Measurements from ENCODE around the gene MYO1A.
A peak's percentile ranks its signal among the peaks of the same experiment; 100 is the strongest.
"Not testable (repeated sequence)": the region's sequence is repeated elsewhere in the genome, so short reads cannot be mapped to it uniquely, and the experiment has no call there.

Gene MYO1A

GRCh38 chr12:57079821-57080220 lies 29.9 kb upstream of the MYO1A start:
- Histone ChIP-seq H3K9ac (ENCODE audit: low read length) (peak overlapping the region; percentile 57), H3K36me3 (ENCODE audit: control insufficient read depth, insufficient read depth, low read length) (no peaks in the 10 kb centered on the region), H3K4me1 (ENCODE audit: control insufficient read depth, insufficient read depth, low read length) (peaks cover 6% of the 10 kb centered on the region), H3K4me3 (ENCODE audit: low read length) (no peak overlapping the region), H3K27me3 (ENCODE audit: control insufficient read depth, insufficient read depth, low read length) (no peaks in the 10 kb centered on the region), H3K9me3 (ENCODE audit: control insufficient read depth, low read length) (no peaks in the 10 kb centered on the region)

- Histone ChIP-seq H3K9me3 (ENCODE audit: control insufficient read depth, low read length) (no peaks in the 10 kb centered on the region), H3K4me1 (ENCODE audit: control insufficient read depth, insufficient read depth, low read length) (peaks cover 6% of the 10 kb centered on the region), H3K4me3 (ENCODE audit: low read length) (peak within 1 kb of the TSS; percentile 51), H3K27me3 (ENCODE audit: control insufficient read depth, insufficient read depth, low read length) (no peaks in the 10 kb centered on the region), H3K9ac (ENCODE audit: low read length) (peak within 1 kb of the TSS; percentile 57), H3K36me3 (ENCODE audit: control insufficient read depth, insufficient read depth, low read length) (no peaks in the 10 kb centered on the region)
Measured at GRCh38 chr12:57078519-57079404, 28.8 kb upstream of the MYO1A start, which contains the start of gene NEMP1. Gene NEMP1, minus strand, starts transcription at chr12:57078791. Its CDS starts 46 bp downstream, at chr12:57078745.

- H3K4me3 ChIP-seq (ENCODE audit: low read length); H3K36me3 ChIP-seq (ENCODE audit: control insufficient read depth, insufficient read depth, low read length); H3K9me3 ChIP-seq (ENCODE audit: control insufficient read depth, low read length); H3K9ac ChIP-seq (ENCODE audit: low read length); H3K27me3 ChIP-seq (ENCODE audit: control insufficient read depth, insufficient read depth, low read length); H3K4me1 ChIP-seq (ENCODE audit: control insufficient read depth, insufficient read depth, low read length): not testable (repeated sequence)
Measured at GRCh38 chr12:57073566-57074450, 23.9 kb upstream of the MYO1A start.

- no peaks in the 10 kb centered on the region for H3K36me3 ChIP-seq (ENCODE audit: control insufficient read depth, insufficient read depth, low read length)
- no peak overlapping the region for H3K4me3 ChIP-seq (ENCODE audit: low read length)
- H3K9ac ChIP-seq (ENCODE audit: low read length) = no peak overlapping the region
- no peaks in the 10 kb centered on the region for H3K9me3 ChIP-seq (ENCODE audit: control insufficient read depth, low read length)
- no peaks in the 10 kb centered on the region for H3K27me3 ChIP-seq (ENCODE audit: control insufficient read depth, insufficient read depth, low read length)
- H3K4me1 ChIP-seq (ENCODE audit: control insufficient read depth, insufficient read depth, low read length) = no peaks in the 10 kb centered on the region
Measured at GRCh38 chr12:57072661-57073060, 22.7 kb upstream of the MYO1A start.

DNA sequence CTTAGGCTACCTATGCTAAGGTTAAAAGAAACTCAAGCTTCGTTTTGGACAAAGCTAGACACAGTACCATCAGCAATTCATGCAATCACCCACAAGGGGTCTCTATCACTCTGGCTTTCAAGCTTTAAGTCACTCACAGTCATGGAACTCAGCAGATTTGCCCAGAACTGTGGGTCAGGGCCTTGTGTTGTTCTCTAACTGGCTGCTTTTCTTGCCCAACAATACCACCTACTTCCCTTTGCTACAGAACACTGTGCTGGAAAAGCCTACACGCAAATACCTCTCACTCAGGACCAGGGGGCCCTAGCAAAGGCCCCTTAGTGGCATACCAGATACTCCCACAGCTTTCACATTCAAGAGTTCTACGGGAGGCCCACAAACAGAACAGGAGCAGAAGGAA lies 19.6 kb upstream of the MYO1A start:
- Histone ChIP-seq H3K9me3 (ENCODE audit: control insufficient read depth, low read length) (no peaks in the 10 kb centered on the region), H3K4me1 (ENCODE audit: control insufficient read depth, insufficient read depth, low read length) (no peaks in the 10 kb centered on the region), H3K4me3 (ENCODE audit: low read length) (no peak overlapping the region), H3K36me3 (ENCODE audit: control insufficient read depth, insufficient read depth, low read length) (no peaks in the 10 kb centered on the region), H3K9ac (ENCODE audit: low read length) (peak overlapping the region; percentile 22), H3K27me3 (ENCODE audit: control insufficient read depth, insufficient read depth, low read length) (no peaks in the 10 kb centered on the region)

DNA sequence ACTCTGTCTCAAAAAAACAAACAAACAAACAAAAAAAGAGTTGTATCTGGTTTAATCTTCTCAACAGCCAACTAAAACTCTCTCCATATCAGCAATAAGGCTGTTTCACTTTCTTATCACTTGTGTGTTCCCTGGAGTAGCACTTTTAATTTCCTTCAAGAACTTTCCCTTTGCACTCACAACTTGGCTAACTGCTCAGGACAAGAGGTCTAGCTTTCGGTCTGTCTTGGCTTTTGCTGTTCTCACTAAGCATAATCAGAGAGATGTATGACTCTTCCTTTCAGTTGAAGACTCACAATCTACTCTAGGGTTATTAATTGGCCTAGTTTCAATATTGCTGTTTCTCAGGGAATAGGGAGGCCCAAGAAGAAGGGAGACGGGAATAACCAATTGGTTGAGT lies 16.3 kb upstream of the MYO1A start:
- no peaks in the 10 kb centered on the region for H3K36me3 ChIP-seq (ENCODE audit: control insufficient read depth, insufficient read depth, low read length)
- H3K9ac ChIP-seq (ENCODE audit: low read length) = no peak overlapping the region
- no peaks in the 10 kb centered on the region for H3K27me3 ChIP-seq (ENCODE audit: control insufficient read depth, insufficient read depth, low read length)
- H3K4me3 ChIP-seq (ENCODE audit: low read length) = no peak overlapping the region
- no peaks in the 10 kb centered on the region for H3K4me1 ChIP-seq (ENCODE audit: control insufficient read depth, insufficient read depth, low read length)
- no peaks in the 10 kb centered on the region for H3K9me3 ChIP-seq (ENCODE audit: control insufficient read depth, low read length)

DNA sequence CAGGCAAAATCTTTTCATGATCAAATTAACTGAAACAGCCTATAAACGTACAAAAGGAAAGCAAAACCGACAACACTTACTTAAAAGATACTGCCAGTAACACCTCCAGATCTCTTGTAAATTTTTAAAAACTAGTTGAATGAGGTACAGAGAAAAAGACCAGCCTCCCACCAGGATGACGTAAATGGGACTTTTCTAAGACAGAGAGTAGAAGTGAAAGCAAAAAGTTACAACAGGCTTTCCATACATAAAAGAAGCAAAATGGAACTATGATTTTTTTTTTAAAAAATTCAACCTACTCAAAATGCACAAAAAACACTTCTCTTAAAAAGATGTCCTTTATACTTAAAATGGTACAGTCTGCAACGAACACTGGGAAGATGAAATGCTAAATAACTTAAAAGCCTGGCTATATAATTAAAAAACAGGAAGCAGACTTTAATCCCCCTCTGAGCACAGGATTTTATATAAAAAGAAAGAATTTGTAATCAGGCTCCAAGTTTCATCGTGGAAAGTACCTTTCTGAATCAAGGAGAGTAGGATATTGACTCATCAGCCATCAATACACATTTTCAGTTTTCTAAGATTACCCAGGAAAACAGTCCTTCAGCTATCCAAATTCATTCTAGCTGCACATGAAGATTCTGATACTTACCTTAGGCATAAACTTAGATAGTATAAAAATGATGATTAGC lies 14.2 kb upstream of the MYO1A start:
- no peak overlapping the region for H3K4me3 ChIP-seq (ENCODE audit: low read length)
- no peak overlapping the region for H3K9ac ChIP-seq (ENCODE audit: low read length)
- no peaks in the 10 kb centered on the region for H3K4me1 ChIP-seq (ENCODE audit: control insufficient read depth, insufficient read depth, low read length)
- no peaks in the 10 kb centered on the region for H3K36me3 ChIP-seq (ENCODE audit: control insufficient read depth, insufficient read depth, low read length)
- H3K27me3 ChIP-seq (ENCODE audit: control insufficient read depth, insufficient read depth, low read length) = no peaks in the 10 kb centered on the region
- no peaks in the 10 kb centered on the region for H3K9me3 ChIP-seq (ENCODE audit: control insufficient read depth, low read length)

GRCh38 chr12:57058454-57058853 lies 8.5 kb upstream of the MYO1A start:
- Histone ChIP-seq H3K4me1 (ENCODE audit: control insufficient read depth, insufficient read depth, low read length) (no peaks in the 10 kb centered on the region), H3K9me3 (ENCODE audit: control insufficient read depth, low read length) (no peaks in the 10 kb centered on the region), H3K4me3 (ENCODE audit: low read length) (no peak overlapping the region), H3K9ac (ENCODE audit: low read length) (no peak overlapping the region), H3K36me3 (ENCODE audit: control insufficient read depth, insufficient read depth, low read length) (no peaks in the 10 kb centered on the region), H3K27me3 (ENCODE audit: control insufficient read depth, insufficient read depth, low read length) (no peaks in the 10 kb centered on the region)

GRCh38 chr12:57057067-57057751 lies 7.3 kb upstream of the MYO1A start:
- no peaks in the 10 kb centered on the region for H3K27me3 ChIP-seq (ENCODE audit: control insufficient read depth, insufficient read depth, low read length)
- no peak overlapping the region for H3K4me3 ChIP-seq (ENCODE audit: low read length)
- no peaks in the 10 kb centered on the region for H3K9me3 ChIP-seq (ENCODE audit: control insufficient read depth, low read length)
- H3K4me1 ChIP-seq (ENCODE audit: control insufficient read depth, insufficient read depth, low read length) = no peaks in the 10 kb centered on the region
- no peak overlapping the region for H3K9ac ChIP-seq (ENCODE audit: low read length)
- no peaks in the 10 kb centered on the region for H3K36me3 ChIP-seq (ENCODE audit: control insufficient read depth, insufficient read depth, low read length)

DNA sequence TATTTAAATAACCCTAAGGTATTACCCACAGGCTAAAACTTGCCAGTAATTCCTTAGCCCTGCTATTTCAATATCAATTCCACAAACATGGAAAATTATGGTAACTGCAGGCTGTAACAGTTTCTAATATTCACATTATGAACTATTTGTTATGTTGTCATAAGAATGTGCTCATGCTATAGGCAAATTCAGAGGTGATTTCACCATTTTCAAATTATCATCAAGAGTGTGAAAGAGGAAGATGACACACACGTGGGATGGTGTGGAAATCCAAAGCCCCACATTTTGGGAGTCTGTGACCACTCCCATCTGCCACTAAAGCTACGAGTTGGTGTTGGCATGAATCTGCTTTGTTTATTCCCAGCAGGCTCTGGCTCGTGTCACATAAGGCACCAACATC lies 5.9 kb upstream of the MYO1A start:
- Histone ChIP-seq H3K36me3 (ENCODE audit: control insufficient read depth, insufficient read depth, low read length) (no peaks in the 10 kb centered on the region), H3K9ac (ENCODE audit: low read length) (no peak overlapping the region), H3K9me3 (ENCODE audit: control insufficient read depth, low read length) (no peaks in the 10 kb centered on the region), H3K4me3 (ENCODE audit: low read length) (no peak overlapping the region), H3K27me3 (ENCODE audit: control insufficient read depth, insufficient read depth, low read length) (no peaks in the 10 kb centered on the region), H3K4me1 (ENCODE audit: control insufficient read depth, insufficient read depth, low read length) (peaks cover 4% of the 10 kb centered on the region)

DNA sequence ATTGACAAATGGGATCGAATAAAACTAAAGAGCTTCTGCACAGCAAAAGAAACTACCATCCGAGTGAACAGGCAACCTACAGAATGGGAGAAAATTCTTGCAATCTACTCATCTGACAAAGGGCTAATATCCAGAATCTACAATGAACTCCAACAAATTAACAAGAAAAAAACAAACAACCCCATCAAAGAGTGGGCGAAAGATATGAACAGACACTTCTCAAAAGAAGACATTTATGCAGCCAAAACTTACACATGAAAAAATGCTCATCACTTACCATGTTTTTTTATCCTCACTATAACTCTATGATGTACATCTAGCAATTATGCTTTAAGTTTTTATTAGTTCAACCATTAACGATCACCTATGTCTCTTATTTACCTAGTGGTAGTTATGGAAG lies 4.0 kb upstream of the MYO1A start:
- H3K9ac ChIP-seq (ENCODE audit: low read length); H3K36me3 ChIP-seq (ENCODE audit: control insufficient read depth, insufficient read depth, low read length): not testable (repeated sequence)
- peaks cover 15% of the 10 kb centered on the region for H3K4me1 ChIP-seq (ENCODE audit: control insufficient read depth, insufficient read depth, low read length)

More for the DNA sequence above, 4.0 kb upstream of the MYO1A start:
- H3K4me3 ChIP-seq (ENCODE audit: low read length); H3K27me3 ChIP-seq (ENCODE audit: control insufficient read depth, insufficient read depth, low read length); H3K9me3 ChIP-seq (ENCODE audit: control insufficient read depth, low read length): not testable (repeated sequence)
